Measurements from ENCODE around the gene LMO7.

The LMO7 gene

GRCh38 chr13:75875450-75875849 is 239.3 kb downstream of the LMO7 start:
- H3K27me3 ChIP-seq (ENCODE audit: insufficient read depth, poor library complexity, severe bottlenecking) = peaks cover 2% of the 10 kb centered on the region
- TF ChIP-seq SPI1 (IDR thresholded peaks at IDR 0.05; ENCODE audit: borderline replicate concordance, low read depth) (no peak), CTCF (IDR thresholded peaks at IDR 0.05; ENCODE audit: insufficient read depth, low read length) (no peak)
- DNase-seq (ENCODE audit: low read depth in 1 of 2, low spot score in 1 of 2) = no peak
- no peak overlapping the region for H3K4me3 ChIP-seq (replicated peaks; ENCODE audit: insufficient read depth, low read length)
- H3K27ac ChIP-seq (replicated peaks) = no peak overlapping the region

GRCh38 chr13:75876142-75877050 is 240.3 kb downstream of the LMO7 start:
- Histone ChIP-seq H3K27ac (replicated peaks) (no peak overlapping the region), H3K4me3 (replicated peaks; ENCODE audit: insufficient read depth, low read length) (no peak overlapping the region), H3K27me3 (ENCODE audit: insufficient read depth, poor library complexity, severe bottlenecking) (peaks cover 2% of the 10 kb centered on the region)
- TF ChIP-seq SPI1 (IDR thresholded peaks at IDR 0.05; ENCODE audit: borderline replicate concordance, low read depth) (no peak; the same call in 1 of the 2 replicates), CTCF (IDR thresholded peaks at IDR 0.05; ENCODE audit: insufficient read depth, low read length) (peak; percentile 80)
- peak; percentile 32 to 73 for DNase-seq (ENCODE audit: low read depth in 1 of 2, low spot score in 1 of 2)

- TF ChIP-seq GABPA (IDR thresholded peaks at IDR 0.05; ENCODE audit: low read depth) = no peak
- no peak for TF ChIP-seq CTCF (IDR thresholded peaks at IDR 0.05; ENCODE audit: insufficient read depth, low read length)
- no peak for TF ChIP-seq SPI1 (IDR thresholded peaks at IDR 0.05; ENCODE audit: borderline replicate concordance, low read depth)
- Histone ChIP-seq H3K4me3 (replicated peaks; ENCODE audit: insufficient read depth, low read length) (no peak overlapping the region), H3K27me3 (ENCODE audit: insufficient read depth, poor library complexity, severe bottlenecking) (peaks cover 2% of the 10 kb centered on the region), H3K27ac (replicated peaks) (no peak overlapping the region)
- no peak for DNase-seq (ENCODE audit: low read depth in 1 of 2, low spot score in 1 of 2)
These were observed 240.9 kb downstream of the LMO7 start for GRCh38 chr13:75877071-75877470.

- no peak overlapping the region for H3K4me3 ChIP-seq (replicated peaks; ENCODE audit: insufficient read depth, low read length)
- TF ChIP-seq POLR2AphosphoS5 (IDR thresholded peaks at IDR 0.05; ENCODE audit: low read depth) (no peak), SPI1 (IDR thresholded peaks at IDR 0.05; ENCODE audit: borderline replicate concordance, low read depth) (no peak), GABPA (IDR thresholded peaks at IDR 0.05; ENCODE audit: low read depth) (no peak), CTCF (IDR thresholded peaks at IDR 0.05; ENCODE audit: insufficient read depth, low read length) (no peak), REST (IDR thresholded peaks at IDR 0.05; ENCODE audit: insufficient replicate concordance, low read depth) (no peak)
- DNase-seq (ENCODE audit: low read depth in 1 of 2, low spot score in 1 of 2) = no peak
- no peak overlapping the region for H3K27ac ChIP-seq (replicated peaks)
- H3K27me3 ChIP-seq (ENCODE audit: insufficient read depth, poor library complexity, severe bottlenecking) = no peaks in the 10 kb centered on the region
These were observed 243.5 kb downstream of the LMO7 start for GRCh38 chr13:75879656-75880055.
